ENCODE measurements around the gene ZMIZ2. TPM values are rescaled to one million over a fixed set of nuclear protein-coding genes. Genes with fewer than 3 reads are reported as not detected.
"Not testable (repeated sequence)": the region's sequence is repeated elsewhere in the genome, so short reads cannot be mapped to it uniquely, and the experiment has no call there.

ZMIZ2 gene
- total and polyA plus RNA-seq, 7 donors, result 11.7 to 32.9 (median 25.0) TPM

DNA sequence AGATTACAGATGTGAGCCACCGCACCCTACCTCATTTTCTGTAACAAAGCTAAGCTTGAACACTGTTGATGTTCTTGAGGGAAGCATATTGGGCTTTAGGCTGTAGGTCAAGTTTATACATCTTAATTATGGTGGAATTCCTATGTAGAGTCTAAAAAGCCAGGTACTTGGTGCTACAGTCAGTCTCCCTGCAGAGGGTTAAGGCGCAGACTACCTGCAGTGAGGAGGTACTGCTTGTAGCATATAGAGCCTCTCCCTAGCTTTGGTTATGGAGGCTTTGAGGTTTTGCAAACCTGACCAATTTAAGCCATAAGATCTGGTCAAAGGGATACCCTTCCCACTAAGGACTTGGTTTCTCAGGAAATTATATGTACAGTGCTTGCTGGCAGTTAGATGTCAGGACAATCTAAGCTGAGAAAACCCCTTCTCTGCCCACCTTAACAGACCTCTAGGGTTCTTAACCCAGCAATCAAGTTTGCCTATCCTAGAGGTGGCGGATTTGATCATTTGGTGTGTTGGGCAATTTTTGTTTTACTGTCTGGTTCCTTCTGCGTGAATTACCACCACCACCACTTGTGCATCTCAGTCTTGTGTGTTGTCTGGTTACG is 53.9 kb downstream of the ZMIZ2 start:
- TF ChIP-seq, protein P1, sequence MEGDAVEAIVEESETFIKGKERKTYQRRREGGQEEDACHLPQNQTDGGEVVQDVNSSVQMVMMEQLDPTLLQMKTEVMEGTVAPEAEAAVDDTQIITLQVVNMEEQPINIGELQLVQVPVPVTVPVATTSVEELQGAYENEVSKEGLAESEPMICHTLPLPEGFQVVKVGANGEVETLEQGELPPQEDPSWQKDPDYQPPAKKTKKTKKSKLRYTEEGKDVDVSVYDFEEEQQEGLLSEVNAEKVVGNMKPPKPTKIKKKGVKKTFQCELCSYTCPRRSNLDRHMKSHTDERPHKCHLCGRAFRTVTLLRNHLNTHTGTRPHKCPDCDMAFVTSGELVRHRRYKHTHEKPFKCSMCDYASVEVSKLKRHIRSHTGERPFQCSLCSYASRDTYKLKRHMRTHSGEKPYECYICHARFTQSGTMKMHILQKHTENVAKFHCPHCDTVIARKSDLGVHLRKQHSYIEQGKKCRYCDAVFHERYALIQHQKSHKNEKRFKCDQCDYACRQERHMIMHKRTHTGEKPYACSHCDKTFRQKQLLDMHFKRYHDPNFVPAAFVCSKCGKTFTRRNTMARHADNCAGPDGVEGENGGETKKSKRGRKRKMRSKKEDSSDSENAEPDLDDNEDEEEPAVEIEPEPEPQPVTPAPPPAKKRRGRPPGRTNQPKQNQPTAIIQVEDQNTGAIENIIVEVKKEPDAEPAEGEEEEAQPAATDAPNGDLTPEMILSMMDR (IDR thresholded peaks at IDR 0.05), result no peak
- ATAC-seq, result no peak
- DNase-seq, result no peak
- no peaks in the 10 kb centered on the region for H3K9me3 ChIP-seq
- H3K4me3 ChIP-seq, result no peak overlapping the region
- H3K27me3 ChIP-seq (ENCODE audit: insufficient read depth in 3 of 3, low read length in 2 of 3), result no peaks in the 10 kb centered on the region
- intact Hi-C loops (cut with DNase I), result no loop called here
- WGBS, 3 donors, result 93 to 98% (median 96%) methylated on average over 5 of the region's 5 CpGs
- peaks cover 11% of the 10 kb centered on the region for H3K4me1 ChIP-seq
- no peak overlapping the region for H3K27ac ChIP-seq
- H3K36me3 ChIP-seq (ENCODE audit: insufficient read depth in 1 of 2, low read depth in 1 of 2), result peaks cover 12 to 63% of the 10 kb centered on the region in 2 donors

DNA sequence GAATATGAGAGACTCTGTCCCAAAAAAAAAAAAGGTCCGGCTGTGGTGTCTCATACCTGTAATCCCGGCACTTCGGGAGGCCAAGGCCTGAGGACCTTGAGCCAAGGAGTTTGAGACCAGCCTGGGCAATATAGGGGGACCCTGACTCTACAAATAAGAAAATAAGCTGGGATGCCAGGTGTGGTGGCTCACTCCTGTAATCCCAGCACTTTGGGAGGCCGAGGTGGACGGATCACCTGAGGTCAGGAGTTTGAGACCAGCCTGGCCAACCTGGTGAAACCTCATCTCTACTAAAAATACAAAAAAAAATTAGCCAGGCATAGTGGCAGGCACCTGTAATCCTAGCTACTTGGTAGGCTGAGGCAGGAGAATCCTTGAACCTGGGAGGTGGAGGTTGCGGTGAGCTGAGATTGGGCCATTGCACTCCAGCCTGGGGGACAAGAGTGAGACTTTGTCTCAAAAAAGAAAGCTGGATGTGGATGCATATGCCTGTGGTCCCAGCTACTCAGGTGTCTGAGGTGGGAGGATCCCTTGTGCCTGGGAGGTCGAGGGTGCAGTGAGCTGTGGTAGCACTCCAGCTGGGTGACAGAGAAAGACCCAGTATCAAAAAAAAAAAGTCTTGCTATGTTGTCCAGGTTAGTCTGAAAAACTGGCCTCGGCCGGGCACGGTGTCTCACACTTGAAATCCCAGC is 55.3 kb downstream of the ZMIZ2 start:
- intact Hi-C loops (cut with DNase I); DNase-seq; H3K27me3 ChIP-seq (ENCODE audit: insufficient read depth in 3 of 3, low read length in 2 of 3); H3K4me3 ChIP-seq; H3K27ac ChIP-seq; H3K9me3 ChIP-seq; H3K4me1 ChIP-seq: not testable (repeated sequence)
- WGBS, 3 donors, result 93 to 98% (median 93%) methylated on average over 10 of the region's 10 CpGs
- peak in 1 of 4 donors; percentile 14 for ATAC-seq
- H3K36me3 ChIP-seq (ENCODE audit: insufficient read depth in 1 of 2, low read depth in 1 of 2), result peaks cover 12 to 58% of the 10 kb centered on the region in 2 donors

DNA sequence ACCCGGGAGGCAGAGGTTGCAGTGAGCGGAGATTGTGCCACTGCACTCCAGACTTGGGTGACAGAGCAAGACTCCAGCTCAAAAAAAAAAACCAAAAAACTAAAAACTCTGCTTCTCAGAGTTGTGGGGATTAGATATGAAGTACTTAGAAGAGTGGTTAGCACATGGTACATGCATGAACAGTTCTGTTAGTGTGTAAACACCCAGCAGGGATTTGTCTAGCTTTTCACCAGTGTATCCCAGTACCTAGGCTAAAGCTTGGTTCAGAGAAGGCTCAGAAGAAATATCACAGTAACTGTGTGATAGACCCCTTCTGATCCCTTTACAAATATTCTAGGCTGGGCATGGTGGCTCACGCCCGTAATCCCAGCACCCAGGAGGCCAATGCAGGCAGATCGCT is 57.3 kb downstream of the ZMIZ2 start:
- Histone ChIP-seq H3K27ac (no peak overlapping the region), H3K27me3 (ENCODE audit: insufficient read depth in 3 of 3, low read length in 2 of 3) (no peaks in the 10 kb centered on the region), H3K9me3 (no peaks in the 10 kb centered on the region), H3K4me1 (no peaks in the 10 kb centered on the region), H3K36me3 (ENCODE audit: insufficient read depth in 1 of 2, low read depth in 1 of 2) (peaks cover 9 to 38% of the 10 kb centered on the region in 2 donors), H3K4me3 (no peak overlapping the region)
- no peak for DNase-seq
- 87 to 95% (median 88%) methylated on average over 5 of the region's 5 CpGs for WGBS, 3 donors
- intact Hi-C loops (cut with DNase I), result no loop called here
- TF ChIP-seq, protein P1 (IDR thresholded peaks at IDR 0.05), result no peak
- no peak for ATAC-seq

DNA sequence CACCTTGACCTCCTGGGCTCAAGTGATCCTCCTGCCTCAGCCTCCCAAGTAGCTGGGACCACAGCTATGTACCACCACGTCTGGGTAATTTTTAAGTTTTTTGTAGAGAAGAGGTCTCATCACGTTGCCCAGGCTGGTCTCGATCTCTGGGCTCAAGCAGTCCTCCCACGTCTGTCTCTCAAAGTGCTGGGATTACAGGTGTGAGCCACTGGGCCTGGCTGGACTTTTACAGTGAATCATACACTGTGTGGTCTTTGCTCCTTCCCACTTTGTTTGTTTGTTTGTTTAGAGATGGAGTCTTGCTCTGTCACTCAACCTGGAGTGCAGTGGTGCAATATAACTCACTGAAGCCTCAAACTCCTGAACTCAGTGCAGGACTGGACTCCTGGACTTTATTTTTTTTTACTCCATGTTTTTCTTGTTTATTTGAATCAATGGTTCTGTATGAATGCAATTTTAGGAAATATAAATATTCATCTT is 60.3 kb downstream of the ZMIZ2 start:
- no peak overlapping the region for H3K4me3 ChIP-seq
- intact Hi-C loops (cut with DNase I), result no loop called here
- no peak overlapping the region for H3K27ac ChIP-seq
- no peak for DNase-seq
- no peaks in the 10 kb centered on the region for H3K4me1 ChIP-seq
- H3K27me3 ChIP-seq (ENCODE audit: insufficient read depth in 3 of 3, low read length in 2 of 3), result no peaks in the 10 kb centered on the region
- WGBS, 3 donors, result 81 to 85% (median 82%) methylated on average over 4 of the region's 4 CpGs
- H3K36me3 ChIP-seq (ENCODE audit: insufficient read depth in 1 of 2, low read depth in 1 of 2), result peaks cover 0 to 8% of the 10 kb centered on the region in 2 donors
- H3K9me3 ChIP-seq, result no peaks in the 10 kb centered on the region
- no peak for ATAC-seq
- TF ChIP-seq, protein P1 (IDR thresholded peaks at IDR 0.05), result no peak

DNA sequence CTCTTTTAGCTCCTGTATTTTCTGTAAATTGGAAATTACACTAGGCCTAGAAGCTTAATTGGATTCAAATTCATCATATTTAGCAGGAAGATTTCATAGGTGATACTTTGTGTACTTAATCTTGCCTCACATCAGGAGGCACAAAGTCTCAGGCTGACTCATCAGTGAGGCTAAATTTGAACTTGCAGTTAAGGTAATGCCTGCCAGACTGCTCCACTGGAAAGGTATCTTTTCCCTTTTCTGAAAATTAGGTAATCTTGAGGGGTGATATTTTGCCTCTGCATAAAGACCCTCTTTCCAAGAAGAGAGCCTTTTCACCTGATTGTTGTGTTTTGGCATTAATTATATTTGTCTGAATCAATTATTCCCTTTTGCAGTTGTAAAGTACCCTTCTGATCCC is 62.4 kb downstream of the ZMIZ2 start:
- intact Hi-C loops (cut with DNase I), result no loop called here
- no peak overlapping the region for H3K27ac ChIP-seq
- peak in 3 of 4 donors; percentile 56 to 75 (median 66) for ATAC-seq

More for the DNA sequence above, 62.4 kb downstream of the ZMIZ2 start:
- H3K4me1 ChIP-seq, result no peaks in the 10 kb centered on the region
- H3K9me3 ChIP-seq, result no peaks in the 10 kb centered on the region
- TF ChIP-seq, protein P1 (IDR thresholded peaks at IDR 0.05), result no peak
- DNase-seq, result no peak
- no peaks in the 10 kb centered on the region for H3K36me3 ChIP-seq (ENCODE audit: insufficient read depth in 1 of 2, low read depth in 1 of 2)
- no peak overlapping the region for H3K4me3 ChIP-seq
- no peaks in the 10 kb centered on the region for H3K27me3 ChIP-seq (ENCODE audit: insufficient read depth in 3 of 3, low read length in 2 of 3)
